Small intestine (tissue), 7 donors: ENCODE results near the gene KRT15. TPM values are rescaled to one million over a fixed set of nuclear protein-coding genes. Genes with fewer than 3 reads are reported as not detected.

Source experiments
- DNase-seq, 2 donors: peaks; one replicate each; pipeline versions ENCODE4 v3.0.0 to v3.0.0-alpha.2; 2013
- FAIRE-seq: peaks from 2 replicates; lab custom pipeline; 2012; peaks lifted over from hg19 to GRCh38; lab: Jason Lieb, UNC
- H3K27ac ChIP-seq, 3 donors: one replicate each; pipeline ENCODE4 v1.5.1; 2013; ENCODE audit warnings: low read length in 2 of 3, mild to moderate bottlenecking in 2 of 3, control low read depth in 1 of 3, inconsistent platforms in 1 of 3, low read depth in 1 of 3, moderate library complexity in 1 of 3
- H3K27me3 ChIP-seq, 3 donors: one replicate each; pipeline ENCODE4 v1.6.1; 2013; ENCODE audit warnings: low read length in 3 of 3, inconsistent platforms in 1 of 3; ENCODE audit not compliant: control insufficient read depth in 3 of 3, insufficient read depth in 3 of 3
- H3K36me3 ChIP-seq, 3 donors: one replicate each; pipeline ENCODE4 v1.6.1; 2013; ENCODE audit warnings: low read length in 3 of 3, inconsistent platforms in 1 of 3, low read depth in 1 of 3, mild to moderate bottlenecking in 1 of 3, moderate library complexity in 1 of 3; ENCODE audit not compliant: control insufficient read depth in 3 of 3, insufficient read depth in 2 of 3
- H3K4me1 ChIP-seq, 3 donors: one replicate each; pipeline ENCODE4 v1.6.1; 2013; ENCODE audit warnings: low read length in 2 of 3, inconsistent platforms in 1 of 3, low read depth in 1 of 3, mild to moderate bottlenecking in 1 of 3, moderate library complexity in 1 of 3; ENCODE audit not compliant: control insufficient read depth in 3 of 3, insufficient read depth in 2 of 3
- H3K4me3 ChIP-seq, 3 donors: one replicate each; pipeline ENCODE4 v1.5.1; 2013; ENCODE audit warnings: low read length in 3 of 3, control low read depth in 1 of 3, inconsistent platforms in 1 of 3, low read depth in 1 of 3, mild to moderate bottlenecking in 1 of 3, moderate library complexity in 1 of 3
- H3K9me3 ChIP-seq, 2 donors: one replicate each; pipeline ENCODE4 v1.6.1; 2013; ENCODE audit warnings: low read depth in 1 of 2, low read length in 1 of 2; ENCODE audit not compliant: control insufficient read depth in 2 of 2, insufficient read depth in 1 of 2
- WGBS, 3 donors: extraction: QIAGEN DNeasy Blood & Tissue Kit; methylation state at CpG; one replicate each; pipeline ENCODE4 v1.1.7; 2013; 5-methylcytosine and 5-hydroxymethylcytosine counted together
- polyA plus RNA-seq, 4 donors: library from polyadenylated mRNA; stranded (reverse) in 3 of 4; unstranded in 1 of 4; fragments of 200-250 nt in 3 of 4; fragments of 120-200 nt in 1 of 4; gene quantifications; one replicate each; pipeline versions ENCODE4 v1.2.1 to v1.2.3, GENCODE V29; 2013
- donor health status: healthy with polysubstance abuse.
- donor health status: control.
- donor health status: control.
- donor health status: Bipolar disorder and iron deficiency.
- donor health status: healthy.

The KRT15 gene
- polyA plus RNA-seq, 4 donors: 0.62 to 18.9 (median 6.6) TPM

GRCh38 chr17:41481036-41481435 is 37.7 kb downstream of the KRT15 start, which contains the start of gene KRT35:
Gene KRT35, minus strand, starts transcription at chr17:41481151. Its CDS starts 54 bp downstream, at chr17:41481097.
- 94 to 98% (median 96%) methylated on average over 2 of the region's 2 CpGs for WGBS, 3 donors
- no peak within 1 kb of the TSS for H3K27ac ChIP-seq
- H3K4me1 ChIP-seq: no peaks in the 10 kb centered on the region
- no peaks in the 10 kb centered on the region for H3K9me3 ChIP-seq
- DNase-seq (no peak), FAIRE-seq (no peak)
- no peak within 1 kb of the TSS for H3K4me3 ChIP-seq
- H3K27me3 ChIP-seq: no peaks in the 10 kb centered on the region
- no peaks in the 10 kb centered on the region for H3K36me3 ChIP-seq

- Histone ChIP-seq H3K36me3 (no peaks in the 10 kb centered on the region), H3K9me3 (no peaks in the 10 kb centered on the region), H3K27me3 (no peaks in the 10 kb centered on the region), H3K27ac (no peak overlapping the region), H3K4me3 (no peak overlapping the region), H3K4me1 (no peaks in the 10 kb centered on the region)
- DNase-seq (no peak), FAIRE-seq (no peak)
- WGBS, 3 donors: 93 to 97% (median 96%) methylated on average over 10 of the region's 10 CpGs
Observed at GRCh38 chr17:41480581-41480980, 38.1 kb downstream of the KRT15 start.

- no peaks in the 10 kb centered on the region for H3K36me3 ChIP-seq
- WGBS, 3 donors: 38 to 69% (median 51%) methylated on average over 2 of the region's 2 CpGs
- no peak overlapping the region for H3K27ac ChIP-seq
- H3K4me1 ChIP-seq: no peaks in the 10 kb centered on the region
- no peak for FAIRE-seq
- no peak for DNase-seq
- H3K9me3 ChIP-seq: no peaks in the 10 kb centered on the region
- H3K27me3 ChIP-seq: no peaks in the 10 kb centered on the region
- no peak overlapping the region for H3K4me3 ChIP-seq
Observed at GRCh38 chr17:41480136-41480535, 38.6 kb downstream of the KRT15 start.

GRCh38 chr17:41478237-41478636 is 40.5 kb downstream of the KRT15 start:
- 82 to 87% (median 87%) methylated on average over 8 of the region's 8 CpGs for WGBS, 3 donors
- no peak overlapping the region for H3K27ac ChIP-seq
- no peak for FAIRE-seq

GRCh38 chr17:41476866-41477815 is 41.5 kb downstream of the KRT15 start:
- no peak for FAIRE-seq
- DNase-seq: no peak
- Histone ChIP-seq H3K27me3 (peaks cover 0 to 2% (median 0%) of the 10 kb centered on the region in 3 donors), H3K4me1 (no peaks in the 10 kb centered on the region), H3K27ac (no peak overlapping the region), H3K36me3 (no peaks in the 10 kb centered on the region), H3K4me3 (no peak overlapping the region), H3K9me3 (peaks cover 0 to 2% of the 10 kb centered on the region in 2 donors)
- 89 to 93% (median 89%) methylated on average over 22 of the region's 22 CpGs for WGBS, 3 donors

More at GRCh38 chr17:41478237-41478636, 40.5 kb downstream of the KRT15 start:
- H3K9me3 ChIP-seq: peaks cover 0 to 2% of the 10 kb centered on the region in 2 donors
- no peaks in the 10 kb centered on the region for H3K4me1 ChIP-seq
- H3K27me3 ChIP-seq: no peaks in the 10 kb centered on the region
- H3K4me3 ChIP-seq: no peak overlapping the region
- H3K36me3 ChIP-seq: no peaks in the 10 kb centered on the region
- no peak for DNase-seq

GRCh38 chr17:41475421-41475820 is 43.3 kb downstream of the KRT15 start:
- 89 to 92% (median 90%) methylated on average over 4 of the region's 4 CpGs for WGBS, 3 donors
- Histone ChIP-seq H3K27ac (no peak overlapping the region), H3K4me1 (no peaks in the 10 kb centered on the region), H3K4me3 (no peak overlapping the region), H3K36me3 (no peaks in the 10 kb centered on the region), H3K27me3 (peaks cover 0 to 2% (median 0%) of the 10 kb centered on the region in 3 donors), H3K9me3 (peaks cover 0 to 6% of the 10 kb centered on the region in 2 donors)
- FAIRE-seq (no peak), DNase-seq (no peak)

GRCh38 chr17:41474863-41475262 is 43.8 kb downstream of the KRT15 start:
- DNase-seq (peak in 1 of 2 donors; percentile 9), FAIRE-seq (no peak)
- Histone ChIP-seq H3K9me3 (peaks cover 0 to 6% of the 10 kb centered on the region in 2 donors), H3K4me1 (no peaks in the 10 kb centered on the region), H3K36me3 (no peaks in the 10 kb centered on the region), H3K27ac (no peak overlapping the region), H3K4me3 (no peak overlapping the region), H3K27me3 (peaks cover 0 to 2% (median 0%) of the 10 kb centered on the region in 3 donors)
- WGBS, 3 donors: 24 to 55% (median 45%) methylated on average over 8 of the region's 8 CpGs

- Histone ChIP-seq H3K4me3 (no peak overlapping the region), H3K9me3 (peaks cover 0 to 9% of the 10 kb centered on the region in 2 donors)
- no peak for FAIRE-seq
Observed at GRCh38 chr17:41468346-41468745, 50.3 kb downstream of the KRT15 start.

More at GRCh38 chr17:41468346-41468745, 50.3 kb downstream of the KRT15 start:
- DNase-seq: no peak
- Histone ChIP-seq H3K27ac (no peak overlapping the region), H3K36me3 (no peaks in the 10 kb centered on the region), H3K4me1 (no peaks in the 10 kb centered on the region), H3K27me3 (peaks cover 0 to 2% (median 0%) of the 10 kb centered on the region in 3 donors)
